Esophagus muscularis mucosa (tissue), 4 donors: ENCODE results near the gene OBSCN. TPM values are rescaled to one million over a fixed set of nuclear protein-coding genes. Genes with fewer than 3 reads are reported as not detected.

Experiments
- DNase-seq: peaks from one replicate; pipeline ENCODE4 v3.0.0-alpha.2; 2017; ENCODE audit errors: extremely low spot score
- H3K27ac ChIP-seq, 4 donors: fragments of 200-600 bp; sonication (generic); replicated peaks in 1 of 4; 1 replicate in 3 of 4; 2 replicates in 1 of 4; pipeline ENCODE4 v1.5.1; 2016 to 2019; ENCODE audit warnings: mild to moderate bottlenecking in 1 of 4
- H3K27me3 ChIP-seq, 4 donors: fragments of 200-600 bp; sonication (generic); one replicate each; pipeline versions ENCODE4 v1.5.1 to v1.6.0; 2016 to 2019
- H3K36me3 ChIP-seq, 4 donors: fragments of 200-600 bp; sonication (generic); one replicate each; pipeline ENCODE4 v1.5.1; 2016 to 2019
- H3K4me1 ChIP-seq, 4 donors: fragments of 200-600 bp; sonication (generic); one replicate each; pipeline ENCODE4 v1.5.1; 2016 to 2019
- H3K4me3 ChIP-seq, 4 donors: fragments of 200-600 bp; sonication (generic); 1 replicate in 2 of 4; 2 replicates in 2 of 4; pipeline ENCODE4 v1.5.1; 2016 to 2019; ENCODE audit warnings: mild to moderate bottlenecking in 4 of 4, moderate library complexity in 1 of 4
- H3K9me3 ChIP-seq, 4 donors: fragments of 200-600 bp; sonication (generic); 1 replicate in 3 of 4; 2 replicates in 1 of 4; pipeline ENCODE4 v1.5.1; 2016 to 2019
- CTCF ChIP-seq, 3 experiments: fragments of 200-600 bp in 2 of 3; fragments of 450-650 bp in 1 of 3; sonication (generic) in 2 of 3; IDR thresholded peaks; one replicate each; pipeline ENCODE4 v1.5.1; 2017 to 2019; ENCODE audit warnings: antibody characterized with exemption in 3 of 3, mild to moderate bottlenecking in 2 of 3, moderate library complexity in 1 of 3
- EP300 ChIP-seq: sonication (generic); formaldehyde crosslinking; IDR thresholded peaks from one replicate; pipeline ENCODE4 v1.6.1; 2017; ENCODE audit warnings: antibody characterized with exemption
- POLR2A ChIP-seq: fragments of 450-650 bp; IDR thresholded peaks from one replicate; pipeline ENCODE4 v1.6.1; 2017; ENCODE audit warnings: antibody characterized with exemption, moderate library complexity, mild to moderate bottlenecking, low read depth
- POLR2AphosphoS5 ChIP-seq, 2 donors: sonication (generic); formaldehyde crosslinking; IDR thresholded peaks; one replicate each; pipeline ENCODE4 v1.6.1; 2017; ENCODE audit warnings: antibody characterized with exemption in 2 of 2
- WGBS: methylation state at CpG from one replicate; pipeline ENCODE4 v1.1.5; 2018; 5-methylcytosine and 5-hydroxymethylcytosine counted together
- intact Hi-C: fragments of 100-400 bp; cut with DNase I; formaldehyde crosslinking; loops from one replicate; pipeline ENCODE4 v1.15.1; 2023
- total RNA-seq, 4 donors: library from RNA; depleted of rRNA; stranded (reverse); fragments of >200 nt; gene quantifications; one replicate each; pipeline versions ENCODE4 v1.1.0 to v1.2.1, GENCODE V29; 2016

Gene OBSCN
- total RNA-seq, 4 donors from 2014 or later = 12.6 to 31.4 (median 17.8) TPM

GRCh38 chr1:228289996-228290881 lies 82.4 kb downstream of the OBSCN start:
- WGBS = 93% methylated on average over 14 of the region's 22 CpGs
- no peak overlapping the region for H3K27ac ChIP-seq
- no peaks in the 10 kb centered on the region for H3K27me3 ChIP-seq
- no peak overlapping the region for H3K4me3 ChIP-seq
- no peaks in the 10 kb centered on the region for H3K9me3 ChIP-seq
- DNase-seq = no peak
- intact Hi-C loops = no loop called here
- no peak for TF ChIP-seq CTCF (IDR thresholded peaks at IDR 0.05)
- no peak for TF ChIP-seq POLR2AphosphoS5 (IDR thresholded peaks at IDR 0.05)
- no peaks in the 10 kb centered on the region for H3K4me1 ChIP-seq
- H3K36me3 ChIP-seq = peaks cover 0 to 75% (median 32%) of the 10 kb centered on the region in 4 donors

- intact Hi-C loops = no loop called here
- Histone ChIP-seq H3K9me3 (peaks cover 0 to 1% (median 0%) of the 10 kb centered on the region in 4 donors), H3K27me3 (no peaks in the 10 kb centered on the region), H3K4me1 (no peaks in the 10 kb centered on the region), H3K27ac (no peak overlapping the region), H3K36me3 (peaks cover 0 to 73% (median 21%) of the 10 kb centered on the region in 4 donors), H3K4me3 (no peak overlapping the region)
- 85% methylated on average over 16 of the region's 16 CpGs for WGBS
- DNase-seq = no peak
- TF ChIP-seq CTCF (IDR thresholded peaks at IDR 0.05) (no peak), POLR2AphosphoS5 (IDR thresholded peaks at IDR 0.05) (no peak), POLR2A (no peak), EP300 (no peak)
These were observed 84.2 kb downstream of the OBSCN start for GRCh38 chr1:228291906-228292608.

- TF ChIP-seq POLR2A (no peak), CTCF (IDR thresholded peaks at IDR 0.05) (no peak)
- peaks cover 0 to 68% (median 21%) of the 10 kb centered on the region in 4 donors for H3K36me3 ChIP-seq
- no peaks in the 10 kb centered on the region for H3K4me1 ChIP-seq
- H3K27ac ChIP-seq = no peak overlapping the region
- intact Hi-C loops = no loop called here
- no peak for DNase-seq
- 89% methylated on average over 9 of the region's 9 CpGs for WGBS
- peaks cover 0 to 6% (median 0%) of the 10 kb centered on the region in 4 donors for H3K9me3 ChIP-seq
- no peak overlapping the region for H3K4me3 ChIP-seq
- H3K27me3 ChIP-seq = no peaks in the 10 kb centered on the region
These were observed 84.7 kb downstream of the OBSCN start for GRCh38 chr1:228292609-228292911.

GRCh38 chr1:228293393-228293792 lies 85.5 kb downstream of the OBSCN start:
- intact Hi-C loops = no loop called here
- Histone ChIP-seq H3K36me3 (peaks cover 0 to 65% (median 17%) of the 10 kb centered on the region in 4 donors), H3K27me3 (no peaks in the 10 kb centered on the region), H3K4me3 (no peak overlapping the region), H3K27ac (no peak overlapping the region), H3K4me1 (no peaks in the 10 kb centered on the region), H3K9me3 (peaks cover 0 to 9% (median 0%) of the 10 kb centered on the region in 4 donors)
- DNase-seq = no peak
- TF ChIP-seq EP300 = no peak
- no peak for TF ChIP-seq POLR2AphosphoS5 (IDR thresholded peaks at IDR 0.05)
- no peak for TF ChIP-seq POLR2A
- no peak for TF ChIP-seq CTCF (IDR thresholded peaks at IDR 0.05)
- 92% methylated on average over 15 of the region's 15 CpGs for WGBS
